Fibroblast of the aortic adventitia (primary cell): Measurements from ENCODE around the gene PCDHGC4. TPM values are rescaled to one million over a fixed set of nuclear protein-coding genes. Genes with fewer than 3 reads are reported as not detected.

ENCODE experiments used
- DNase-seq: peaks from one replicate; pipeline ENCODE4 v3.0.0-alpha.2; 2010; ENCODE audit warnings: low read depth
- H3K4me3 ChIP-seq: 2 replicates; pipeline ENCODE4 v1.5.1; 2011; ENCODE audit warnings: low read depth, mild to moderate bottlenecking, control low read depth, low read length, moderate library complexity
- total RNA-seq: library from RNA; depleted of rRNA; stranded (reverse); fragments of >200 nt; gene quantifications from 2 replicates; pipeline ENCODE4 v1.2.3, GENCODE V29; 2012; ENCODE audit warnings: low replicate concordance
- TF ChIP-seq, protein P1 (sequence below): IDR thresholded peaks from 2 replicates; pipeline ENCODE4 v1.5.1; 2011; ENCODE audit warnings: mild to moderate bottlenecking, low read length, control low read depth, inconsistent platforms; ENCODE audit not compliant: insufficient read depth

The PCDHGC4 gene
- total RNA-seq, 1 donor: 5.2 TPM

DNA sequence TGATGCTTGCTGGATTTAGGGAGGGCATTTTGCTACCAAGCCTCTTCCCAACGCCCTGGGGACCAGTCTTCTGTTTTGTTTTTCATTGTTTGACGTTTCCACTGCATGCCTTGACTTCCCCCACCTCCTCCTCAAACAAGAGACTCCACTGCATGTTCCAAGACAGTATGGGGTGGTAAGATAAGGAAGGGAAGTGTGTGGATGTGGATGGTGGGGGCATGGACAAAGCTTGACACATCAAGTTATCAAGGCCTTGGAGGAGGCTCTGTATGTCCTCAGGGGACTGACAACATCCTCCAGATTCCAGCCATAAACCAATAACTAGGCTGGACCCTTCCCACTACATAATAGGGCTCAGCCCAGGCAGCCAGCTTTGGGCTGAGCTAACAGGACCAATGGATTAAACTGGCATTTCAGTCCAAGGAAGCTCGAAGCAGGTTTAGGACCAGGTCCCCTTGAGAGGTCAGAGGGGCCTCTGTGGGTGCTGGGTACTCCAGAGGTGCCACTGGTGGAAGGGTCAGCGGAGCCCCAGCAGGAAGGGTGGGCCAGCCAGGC, 27.0 kb downstream of the PCDHGC4 start:
- TF ChIP-seq, protein P1, sequence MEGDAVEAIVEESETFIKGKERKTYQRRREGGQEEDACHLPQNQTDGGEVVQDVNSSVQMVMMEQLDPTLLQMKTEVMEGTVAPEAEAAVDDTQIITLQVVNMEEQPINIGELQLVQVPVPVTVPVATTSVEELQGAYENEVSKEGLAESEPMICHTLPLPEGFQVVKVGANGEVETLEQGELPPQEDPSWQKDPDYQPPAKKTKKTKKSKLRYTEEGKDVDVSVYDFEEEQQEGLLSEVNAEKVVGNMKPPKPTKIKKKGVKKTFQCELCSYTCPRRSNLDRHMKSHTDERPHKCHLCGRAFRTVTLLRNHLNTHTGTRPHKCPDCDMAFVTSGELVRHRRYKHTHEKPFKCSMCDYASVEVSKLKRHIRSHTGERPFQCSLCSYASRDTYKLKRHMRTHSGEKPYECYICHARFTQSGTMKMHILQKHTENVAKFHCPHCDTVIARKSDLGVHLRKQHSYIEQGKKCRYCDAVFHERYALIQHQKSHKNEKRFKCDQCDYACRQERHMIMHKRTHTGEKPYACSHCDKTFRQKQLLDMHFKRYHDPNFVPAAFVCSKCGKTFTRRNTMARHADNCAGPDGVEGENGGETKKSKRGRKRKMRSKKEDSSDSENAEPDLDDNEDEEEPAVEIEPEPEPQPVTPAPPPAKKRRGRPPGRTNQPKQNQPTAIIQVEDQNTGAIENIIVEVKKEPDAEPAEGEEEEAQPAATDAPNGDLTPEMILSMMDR: no peak

DNA sequence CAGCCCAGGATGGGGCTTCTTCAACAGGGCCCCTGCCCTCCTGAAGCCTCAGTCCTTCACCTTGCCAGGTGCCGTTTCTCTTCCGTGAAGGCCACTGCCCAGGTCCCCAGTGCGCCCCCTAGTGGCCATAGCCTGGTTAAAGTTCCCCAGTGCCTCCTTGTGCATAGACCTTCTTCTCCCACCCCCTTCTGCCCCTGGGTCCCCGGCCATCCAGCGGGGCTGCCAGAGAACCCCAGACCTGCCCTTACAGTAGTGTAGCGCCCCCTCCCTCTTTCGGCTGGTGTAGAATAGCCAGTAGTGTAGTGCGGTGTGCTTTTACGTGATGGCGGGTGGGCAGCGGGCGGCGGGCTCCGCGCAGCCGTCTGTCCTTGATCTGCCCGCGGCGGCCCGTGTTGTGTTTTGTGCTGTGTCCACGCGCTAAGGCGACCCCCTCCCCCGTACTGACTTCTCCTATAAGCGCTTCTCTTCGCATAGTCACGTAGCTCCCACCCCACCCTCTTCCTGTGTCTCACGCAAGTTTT, 27.6 kb downstream of the PCDHGC4 start:
- H3K4me3 ChIP-seq: peak overlapping the region; percentile 28
- DNase-seq: peak; percentile 70
- TF ChIP-seq, protein P1: peak; percentile 88

More for the DNA sequence above, 27.0 kb downstream of the PCDHGC4 start:
- no peak for DNase-seq
- H3K4me3 ChIP-seq: no peak overlapping the region

DNA sequence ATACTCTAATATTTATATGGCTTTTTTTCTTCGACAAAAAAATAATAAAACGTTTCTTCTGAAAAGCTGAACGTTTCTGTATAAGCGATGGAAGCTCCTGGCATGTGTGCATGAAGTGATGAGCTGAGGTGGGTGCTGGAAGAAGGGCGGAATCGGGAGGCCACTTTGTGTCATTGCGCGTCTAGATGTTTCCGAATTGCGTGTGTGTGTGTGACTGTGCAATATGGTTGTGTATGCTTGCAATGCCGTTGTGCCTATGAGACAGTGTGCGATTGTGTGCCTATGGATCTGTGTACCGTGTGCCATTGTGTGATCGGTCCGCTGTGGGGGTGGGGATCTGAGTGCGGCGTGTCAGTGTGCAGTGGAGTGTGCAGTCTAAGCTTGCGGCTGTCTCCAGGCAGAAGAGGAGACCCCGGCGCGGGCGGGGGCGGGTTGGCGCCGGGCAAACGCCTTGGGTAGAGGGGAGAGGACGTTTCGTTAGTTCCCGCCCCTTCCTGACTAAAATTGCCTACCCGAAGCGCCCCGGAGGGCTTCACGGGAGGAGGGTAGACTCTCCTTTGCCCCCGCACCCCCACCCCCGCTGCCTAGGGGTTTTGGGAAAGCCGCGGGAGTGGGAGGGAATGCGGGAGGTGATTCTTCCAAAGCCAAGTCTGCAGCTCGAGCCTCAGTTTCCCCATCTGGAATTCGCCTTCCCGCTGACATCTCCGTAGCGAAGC, 28.2 kb downstream of the PCDHGC4 start:
- no peak for DNase-seq
- peak overlapping the region; percentile 54 for H3K4me3 ChIP-seq
- TF ChIP-seq, protein P1: no peak

DNA sequence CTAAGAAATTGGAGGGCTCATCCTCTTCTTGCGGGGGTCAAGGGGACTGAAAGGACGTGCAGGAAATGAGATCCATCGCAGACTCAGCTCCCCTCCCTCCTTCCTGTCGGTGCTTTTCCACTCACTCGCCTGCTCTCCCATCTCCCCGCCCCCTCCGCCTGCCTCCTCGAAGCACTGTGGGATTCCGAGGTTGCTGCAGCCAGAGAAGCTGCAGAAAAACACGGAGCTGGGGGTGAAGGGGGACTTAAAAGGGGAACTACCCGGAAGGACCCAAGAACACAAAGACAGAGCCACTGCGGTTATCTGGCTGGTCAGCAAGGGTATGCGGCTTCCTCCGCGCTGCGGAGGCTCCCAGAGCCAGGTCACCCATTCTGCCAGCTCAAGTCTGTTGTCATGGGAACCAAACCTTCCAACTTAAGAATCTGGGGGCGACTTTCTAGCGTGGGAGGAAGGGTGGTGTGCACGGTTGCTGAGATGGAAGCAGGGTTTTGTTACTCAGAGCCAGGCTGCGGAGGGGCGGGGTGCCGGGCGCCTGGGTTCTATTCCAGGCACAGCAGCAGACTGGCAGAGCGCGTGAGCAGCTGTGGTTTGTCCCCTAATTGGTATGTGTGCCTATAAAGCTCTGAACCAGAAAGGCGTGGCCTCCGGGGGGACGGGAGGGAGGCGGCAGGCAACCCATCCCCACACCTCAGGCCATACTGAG, 28.9 kb downstream of the PCDHGC4 start:
- TF ChIP-seq, protein P1: no peak
- H3K4me3 ChIP-seq: peak overlapping the region; percentile 54
- peak; percentile 89 for DNase-seq

DNA sequence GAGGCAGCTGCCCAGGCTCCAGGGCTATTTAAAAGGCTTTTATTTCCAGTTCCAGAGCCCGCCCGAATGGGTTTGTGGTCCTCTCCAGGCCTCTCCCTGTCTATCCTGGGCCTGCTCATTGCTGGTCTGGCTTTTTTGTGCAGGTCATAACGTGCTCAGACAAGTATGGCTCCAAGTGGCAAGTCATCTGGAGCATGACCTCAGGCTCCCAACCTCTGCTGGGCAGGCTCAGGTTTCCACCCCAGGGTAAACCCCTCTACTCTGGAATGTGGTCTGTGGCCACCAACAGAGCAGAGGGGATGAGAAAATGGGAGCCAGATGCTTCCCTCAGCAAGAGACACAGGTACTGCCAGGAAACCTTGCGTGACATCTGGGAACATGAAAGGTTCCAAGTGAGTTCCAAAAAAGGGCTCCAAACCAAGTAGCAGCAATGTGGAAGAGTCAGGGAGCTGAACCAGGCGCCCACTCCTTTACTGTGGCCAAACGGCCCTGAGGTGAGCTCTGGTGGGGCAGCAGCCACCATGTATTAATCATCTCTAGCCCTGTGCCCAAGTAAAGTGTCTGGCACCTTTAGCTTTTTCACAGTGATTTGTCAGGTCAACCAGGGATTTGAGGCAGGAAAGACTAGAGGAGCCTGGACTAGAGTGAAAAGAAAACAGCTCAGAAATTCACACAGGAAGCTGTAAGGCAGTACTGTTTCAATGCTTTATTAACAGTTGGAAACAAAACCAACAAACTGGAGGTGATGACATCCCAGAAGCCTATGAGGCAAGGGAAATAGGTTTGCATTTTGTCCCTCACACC, 29.7 kb downstream of the PCDHGC4 start:
- TF ChIP-seq, protein P1: no peak
- peak overlapping the region; percentile 10 for H3K4me3 ChIP-seq
- peak; percentile 58 for DNase-seq

DNA sequence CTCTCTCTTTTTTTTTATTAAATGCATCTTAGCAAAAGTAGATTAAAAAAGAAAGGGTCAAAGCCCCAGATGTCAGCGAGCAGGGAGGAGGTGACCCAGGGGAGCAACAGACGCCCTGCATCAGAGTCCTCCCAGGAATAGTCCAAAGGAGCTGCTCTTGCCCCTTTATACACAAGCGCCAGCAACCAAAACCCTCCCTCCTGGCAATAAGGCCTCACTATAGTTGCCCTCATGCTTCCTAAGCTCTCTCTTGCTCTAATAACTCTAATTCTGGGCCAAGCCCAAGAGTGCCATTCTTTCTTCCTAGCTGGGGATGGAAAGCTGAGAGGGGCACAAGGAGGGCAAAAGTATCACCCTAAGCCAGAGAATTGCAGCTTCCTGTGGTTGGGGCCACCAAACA, 30.3 kb downstream of the PCDHGC4 start:
- TF ChIP-seq, protein P1: no peak
- H3K4me3 ChIP-seq: no peak overlapping the region
- no peak for DNase-seq
